Endothelial cell of umbilical vein (primary cell): Measurements from ENCODE around the gene EZH1. TPM values are rescaled to one million over a fixed set of nuclear protein-coding genes. Genes with fewer than 3 reads are reported as not detected.

Experiments
- BruUV-seq: library from RNA; stranded (reverse); fragments of 400-500 nt; replicated peaks from 2 replicates; lab custom pipeline; 2021; lab: Mats Ljungman, UMichigan
- CTCF ChIA-PET: fragments of 300-600, 350-600 bp; sonication (Branson Sonifier 250); formaldehyde crosslinking; loops from one replicate; lab custom pipeline; 2021; ENCODE audit warnings: antibody characterized with exemption, inconsistent platforms; lab: Charles Lee
- POLR2A ChIA-PET: fragments of 300-600, 350-600 bp; sonication (Branson Sonifier 250); formaldehyde crosslinking; loops from one replicate; lab custom pipeline; 2021; ENCODE audit warnings: antibody characterized with exemption, inconsistent platforms; lab: Charles Lee
- DNase-seq: peaks from one replicate; pipeline ENCODE4 v3.0.0-alpha.2; 2011; ENCODE audit warnings: low read depth, low spot score
- FAIRE-seq: peaks from 2 replicates; lab custom pipeline; 2011; peaks lifted over from hg19 to GRCh38; lab: Jason Lieb, UNC
- H2AFZ ChIP-seq: 2 replicates; pipeline ENCODE4 v1.6.0; 2012; ENCODE audit warnings: low read depth, low read length, control low read depth, inconsistent platforms
- H3K27ac ChIP-seq: 2 replicates; pipeline ENCODE4 v1.5.1; 2011; ENCODE audit warnings: low read depth, mild to moderate bottlenecking, control low read depth, low read length, moderate library complexity; ENCODE audit not compliant: insufficient read depth
- H3K27me3 ChIP-seq, 2 experiments: 2 replicates each; pipeline versions ENCODE4 v1.6.0 to v1.6.1; 2011; ENCODE audit warnings: low read length in 2 of 2, mixed read lengths in 1 of 2; ENCODE audit not compliant: control insufficient read depth in 2 of 2, insufficient read depth in 2 of 2
- H3K36me3 ChIP-seq, 2 experiments: 2 replicates in 1 of 2; 3 replicates in 1 of 2; pipeline ENCODE4 v1.5.1; 2011; ENCODE audit warnings: low read length in 2 of 2, mild to moderate bottlenecking in 1 of 2, moderate library complexity in 1 of 2; ENCODE audit not compliant: control insufficient read depth in 2 of 2, insufficient read depth in 2 of 2; ENCODE audit errors: extremely low read depth in 1 of 2
- H3K4me1 ChIP-seq: 3 replicates; pipeline ENCODE4 v1.5.1; 2011; ENCODE audit warnings: mild to moderate bottlenecking, low read length; ENCODE audit not compliant: control insufficient read depth, insufficient read depth; ENCODE audit errors: extremely low read depth
- H3K4me2 ChIP-seq: 2 replicates; pipeline ENCODE4 v1.6.1; 2011; ENCODE audit warnings: low read length, control low read depth, mixed read lengths; ENCODE audit not compliant: insufficient read depth
- H3K4me3 ChIP-seq, 3 experiments: fragments of 200-600 bp in 1 of 3; sonication (generic), shearing (Covaris generic) in 1 of 3; replicated peaks in 1 of 3; 2 replicates each; pipeline ENCODE4 v1.5.1; 2011 to 2016; ENCODE audit warnings: control low read depth in 3 of 3, low read length in 3 of 3, mild to moderate bottlenecking in 2 of 3, inconsistent platforms in 1 of 3, low read depth in 1 of 3, moderate library complexity in 1 of 3; ENCODE audit not compliant: insufficient read depth in 1 of 3
- H3K79me2 ChIP-seq: 2 replicates; pipeline ENCODE4 v1.6.0; 2012; ENCODE audit warnings: low read length, inconsistent platforms; ENCODE audit not compliant: control insufficient read depth, insufficient read depth
- H3K9ac ChIP-seq: replicated peaks from 2 replicates; pipeline ENCODE3; 2011; ENCODE audit warnings: low read length, control low read depth; ENCODE audit not compliant: insufficient read depth; ENCODE audit errors: extremely low read depth
- H3K9me1 ChIP-seq: replicated peaks from 3 replicates; pipeline ENCODE4 v1.6.0; 2011; ENCODE audit warnings: mild to moderate bottlenecking, low read length; ENCODE audit not compliant: control insufficient read depth, insufficient read depth; ENCODE audit errors: extremely low read depth
- H3K9me3 ChIP-seq: replicated peaks from 2 replicates; pipeline ENCODE4 v1.5.1; 2012; ENCODE audit warnings: low read length, inconsistent platforms; ENCODE audit not compliant: control insufficient read depth, insufficient read depth
- H4K20me1 ChIP-seq: replicated peaks from 2 replicates; pipeline ENCODE3; 2011; ENCODE audit warnings: mild to moderate bottlenecking, low read length; ENCODE audit not compliant: control insufficient read depth, insufficient read depth; ENCODE audit errors: extremely low read depth
- EZH2 ChIP-seq: IDR thresholded peaks from 2 replicates; pipeline ENCODE4 v1.6.1; 2012; ENCODE audit warnings: borderline replicate concordance, low read depth, mild to moderate bottlenecking, moderate library complexity, low read length, inconsistent platforms; ENCODE audit not compliant: severe bottlenecking
- FOS ChIP-seq: IDR thresholded peaks from 2 replicates; pipeline ENCODE4 v1.6.1; 2011; ENCODE audit warnings: mild to moderate bottlenecking, low read length, moderate library complexity, borderline replicate concordance; ENCODE audit not compliant: insufficient read depth
- GATA2 ChIP-seq: IDR thresholded peaks from 2 replicates; pipeline ENCODE4 v1.7.0; 2011; ENCODE audit warnings: low read depth, mild to moderate bottlenecking, moderate library complexity, mixed read lengths, low read length; ENCODE audit not compliant: insufficient read length, insufficient read depth
- JUN ChIP-seq: IDR thresholded peaks from 2 replicates; pipeline ENCODE4 v1.6.1; 2011; ENCODE audit warnings: borderline replicate concordance, low read depth; ENCODE audit not compliant: insufficient read length, insufficient read depth
- MYC ChIP-seq: IDR thresholded peaks from one replicate; pipeline ENCODE4 v1.6.1; 2011; ENCODE audit warnings: mild to moderate bottlenecking, low read depth, low read length
- POLR2A ChIP-seq: IDR thresholded peaks from 2 replicates; pipeline ENCODE4 v1.6.1; 2012; ENCODE audit warnings: low read depth, mild to moderate bottlenecking, control low read depth, low read length
- POLR2AphosphoS5 ChIP-seq: IDR thresholded peaks from 2 replicates; pipeline ENCODE4 v1.6.1; 2012; ENCODE audit warnings: low read depth, mild to moderate bottlenecking, control low read depth, low read length, moderate library complexity; ENCODE audit not compliant: insufficient read depth
- dilution Hi-C: fragments of 300-500 bp; cut with MboI; formaldehyde crosslinking; loops from one replicate; pipeline ENCODE4 v1.15.0; 2019; ENCODE audit warnings: low sequenced_read_pairs; ENCODE audit not compliant: extremely low pct_ligation_motif_present
- intact Hi-C: fragments of 100-400 bp; cut with micrococcal nuclease; formaldehyde crosslinking; loops from one replicate; pipeline ENCODE4 v1.10.0; 2022
- polyA plus RNA-seq, 4 experiments: library from polyadenylated mRNA; depleted of rRNA in 3 of 4; stranded (reverse) in 3 of 4; unstranded in 1 of 4; fragments of >200 nt; gene quantifications; 2 replicates each; pipeline versions ENCODE4 v1.2.1 to v1.2.3, GENCODE V29; 2011 to 2012; ENCODE audit warnings: missing spikeins in 1 of 4
- total RNA-seq: library from RNA; stranded (reverse); gene quantifications from 2 replicates; pipeline ENCODE4 v1.2.3, GENCODE V29; 2021
- TF ChIP-seq, protein P1 (sequence below): IDR thresholded peaks from 2 replicates; pipeline ENCODE4 v1.6.1; 2011; ENCODE audit not compliant: insufficient read depth, insufficient read length
- TF ChIP-seq, protein P2 (sequence below), 2 donors: IDR thresholded peaks; 1 replicate in 1 of 2; 2 replicates in 1 of 2; pipeline ENCODE4 v1.5.1; 2011; ENCODE audit warnings: low read length in 2 of 2, mild to moderate bottlenecking in 2 of 2, moderate library complexity in 2 of 2, control low read depth in 1 of 2, inconsistent platforms in 1 of 2, low read depth in 1 of 2; ENCODE audit not compliant: insufficient read depth in 1 of 2; ENCODE audit errors: extremely low read depth in 1 of 2

Gene EZH1
- total and polyA plus RNA-seq, 2 donors (not counting 3 experiments of a cell fraction or from before 2014, with no cell fraction given), result 31.4 to 33.7 TPM

DNA sequence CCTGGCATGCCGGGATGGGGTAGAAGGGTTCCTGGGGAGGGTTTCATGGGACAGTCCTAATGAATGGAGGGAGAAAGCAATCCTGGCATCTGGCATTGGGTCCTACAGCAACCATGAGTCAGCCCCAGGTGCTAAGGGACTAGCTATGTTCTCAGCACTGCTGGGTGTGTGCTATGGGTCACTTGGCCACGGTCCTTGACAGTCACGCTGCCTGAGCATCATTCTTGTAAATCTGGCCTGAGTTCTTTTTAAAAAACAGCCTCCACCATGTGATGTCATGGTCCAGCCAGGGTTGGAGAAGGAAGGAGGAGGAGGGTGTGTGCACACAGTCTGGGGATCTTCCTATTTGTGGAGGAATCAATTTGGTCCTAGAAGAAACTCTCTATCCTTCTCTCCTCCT, 9.9 kb upstream of the EZH1 start:
- no peak overlapping the region for H3K27ac ChIP-seq
- FAIRE-seq (no peak), DNase-seq (no peak)
- POLR2A ChIA-PET, result interaction anchor here (0.7 kb wide), 1 partner anchor 8 kb away, joined by 3 read pairs; no protein-coding TSS in a partner anchor
- H3K4me1 ChIP-seq, result peaks cover 6% of the 10 kb centered on the region
- dilution Hi-C loops, result no loop called here
- H3K36me3 ChIP-seq, result no peaks in the 10 kb centered on the region
- H3K9me3 ChIP-seq, result no peaks in the 10 kb centered on the region
- no TSS peak for BruUV-seq
- no peak overlapping the region for H3K4me2 ChIP-seq
- no peaks in the 10 kb centered on the region for H3K27me3 ChIP-seq
- H3K9ac ChIP-seq, result no peak overlapping the region
- no peak overlapping the region for H3K4me3 ChIP-seq
- no peaks in the 10 kb centered on the region for H3K79me2 ChIP-seq
- no peak overlapping the region for H2AFZ ChIP-seq
- H3K9me1 ChIP-seq, result no peaks in the 10 kb centered on the region
- no peaks in the 10 kb centered on the region for H4K20me1 ChIP-seq
- TF ChIP-seq EZH2 (no peak), JUN (no peak), POLR2A (no peak), MYC (no peak), POLR2AphosphoS5 (no peak), GATA2 (no peak), FOS (no peak)
- TF ChIP-seq, protein P1, sequence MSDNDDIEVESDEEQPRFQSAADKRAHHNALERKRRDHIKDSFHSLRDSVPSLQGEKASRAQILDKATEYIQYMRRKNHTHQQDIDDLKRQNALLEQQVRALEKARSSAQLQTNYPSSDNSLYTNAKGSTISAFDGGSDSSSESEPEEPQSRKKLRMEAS, result no peak
- TF ChIP-seq, protein P2, sequence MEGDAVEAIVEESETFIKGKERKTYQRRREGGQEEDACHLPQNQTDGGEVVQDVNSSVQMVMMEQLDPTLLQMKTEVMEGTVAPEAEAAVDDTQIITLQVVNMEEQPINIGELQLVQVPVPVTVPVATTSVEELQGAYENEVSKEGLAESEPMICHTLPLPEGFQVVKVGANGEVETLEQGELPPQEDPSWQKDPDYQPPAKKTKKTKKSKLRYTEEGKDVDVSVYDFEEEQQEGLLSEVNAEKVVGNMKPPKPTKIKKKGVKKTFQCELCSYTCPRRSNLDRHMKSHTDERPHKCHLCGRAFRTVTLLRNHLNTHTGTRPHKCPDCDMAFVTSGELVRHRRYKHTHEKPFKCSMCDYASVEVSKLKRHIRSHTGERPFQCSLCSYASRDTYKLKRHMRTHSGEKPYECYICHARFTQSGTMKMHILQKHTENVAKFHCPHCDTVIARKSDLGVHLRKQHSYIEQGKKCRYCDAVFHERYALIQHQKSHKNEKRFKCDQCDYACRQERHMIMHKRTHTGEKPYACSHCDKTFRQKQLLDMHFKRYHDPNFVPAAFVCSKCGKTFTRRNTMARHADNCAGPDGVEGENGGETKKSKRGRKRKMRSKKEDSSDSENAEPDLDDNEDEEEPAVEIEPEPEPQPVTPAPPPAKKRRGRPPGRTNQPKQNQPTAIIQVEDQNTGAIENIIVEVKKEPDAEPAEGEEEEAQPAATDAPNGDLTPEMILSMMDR (IDR thresholded peaks at IDR 0.05; ENCODE audit: extremely low read depth in 1 of 2, insufficient read depth in 1 of 2, low read depth in 1 of 2, low read length in 2 of 2), result no peak
- CTCF ChIA-PET, result interaction anchor here (3.0 kb wide), 1 partner anchor 9 kb away, joined by 21 read pairs; no protein-coding TSS in a partner anchor
- intact Hi-C loops, result no loop called here
